Loucy (cell line): ENCODE data around the gene SRSF4.

Experiments used
- EZH2phosphoT487 ChIP-seq: fragments of 200-600 bp; IDR thresholded peaks from 2 replicates; pipeline ENCODE4 v1.6.1; 2018; ENCODE audit warnings: antibody characterized with exemption, mild to moderate bottlenecking, moderate library complexity, borderline replicate concordance
- TF ChIP-seq, protein P1 (sequence below): fragments of 200-600 bp; sonication (generic); conservative IDR thresholded peaks from 2 replicates; pipeline ENCODE4 v1.5.1; 2014; ENCODE audit warnings: mild to moderate bottlenecking, antibody characterized with exemption, low read length

DNA sequence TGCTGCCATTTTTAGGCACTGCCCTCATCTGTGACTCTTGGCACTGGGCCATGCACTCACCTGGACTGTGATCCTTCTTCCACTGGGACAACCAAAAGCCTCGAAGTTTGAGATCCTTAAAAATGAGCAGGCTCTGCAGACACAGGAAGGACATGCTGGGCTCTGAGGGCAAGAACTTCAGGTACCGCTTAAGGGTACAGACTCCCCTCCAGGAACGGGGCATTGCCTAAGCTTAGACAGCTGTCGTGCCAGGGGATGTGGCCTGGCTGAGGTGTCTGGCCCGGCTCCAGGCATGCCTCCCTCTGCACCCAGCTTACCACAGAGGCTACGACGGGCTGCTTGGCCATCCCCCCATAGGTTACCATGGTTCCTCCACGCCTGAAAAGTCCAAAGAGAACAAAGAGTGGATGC is 14.2 kb upstream of the SRSF4 start:
- no peak for TF ChIP-seq EZH2phosphoT487
- TF ChIP-seq, protein P1, sequence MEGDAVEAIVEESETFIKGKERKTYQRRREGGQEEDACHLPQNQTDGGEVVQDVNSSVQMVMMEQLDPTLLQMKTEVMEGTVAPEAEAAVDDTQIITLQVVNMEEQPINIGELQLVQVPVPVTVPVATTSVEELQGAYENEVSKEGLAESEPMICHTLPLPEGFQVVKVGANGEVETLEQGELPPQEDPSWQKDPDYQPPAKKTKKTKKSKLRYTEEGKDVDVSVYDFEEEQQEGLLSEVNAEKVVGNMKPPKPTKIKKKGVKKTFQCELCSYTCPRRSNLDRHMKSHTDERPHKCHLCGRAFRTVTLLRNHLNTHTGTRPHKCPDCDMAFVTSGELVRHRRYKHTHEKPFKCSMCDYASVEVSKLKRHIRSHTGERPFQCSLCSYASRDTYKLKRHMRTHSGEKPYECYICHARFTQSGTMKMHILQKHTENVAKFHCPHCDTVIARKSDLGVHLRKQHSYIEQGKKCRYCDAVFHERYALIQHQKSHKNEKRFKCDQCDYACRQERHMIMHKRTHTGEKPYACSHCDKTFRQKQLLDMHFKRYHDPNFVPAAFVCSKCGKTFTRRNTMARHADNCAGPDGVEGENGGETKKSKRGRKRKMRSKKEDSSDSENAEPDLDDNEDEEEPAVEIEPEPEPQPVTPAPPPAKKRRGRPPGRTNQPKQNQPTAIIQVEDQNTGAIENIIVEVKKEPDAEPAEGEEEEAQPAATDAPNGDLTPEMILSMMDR, result no peak
